Esophagus squamous epithelium (tissue), 4 donors: Measurements from ENCODE around the gene ARHGAP4.

Experiments used
- CTCF ChIP-seq, 6 experiments: fragments of 450-650 bp in 4 of 6; fragments of 200-600 bp in 2 of 6; sonication (generic) in 2 of 6; IDR thresholded peaks; one replicate each; pipeline ENCODE4 v1.5.1; 2016 to 2019; ENCODE audit warnings: antibody characterized with exemption in 6 of 6, mild to moderate bottlenecking in 4 of 6, moderate library complexity in 4 of 6
- POLR2A ChIP-seq, 4 donors: fragments of 450-650 bp; IDR thresholded peaks; one replicate each; pipeline ENCODE4 v1.6.1; 2017; ENCODE audit warnings: antibody characterized with exemption in 4 of 4, mild to moderate bottlenecking in 4 of 4, moderate library complexity in 3 of 4

- TF ChIP-seq CTCF (IDR thresholded peaks at IDR 0.05) = no peak
- no peak for TF ChIP-seq POLR2A (IDR thresholded peaks at IDR 0.05)
Measured at GRCh38 chrX:153956044-153956907, 30.2 kb upstream of the ARHGAP4 start.
